HG02981 (cell line): ENCODE data around the gene PLS3.

Source experiments
- ATAC-seq: cut with Tn5 transposase; IDR thresholded peaks from one replicate; pipeline ENCODE4 v1.9.1; 2021; ENCODE audit warnings: mild to moderate bottlenecking, moderate library complexity; ENCODE audit not compliant: unreplicated experiment

Gene PLS3

DNA sequence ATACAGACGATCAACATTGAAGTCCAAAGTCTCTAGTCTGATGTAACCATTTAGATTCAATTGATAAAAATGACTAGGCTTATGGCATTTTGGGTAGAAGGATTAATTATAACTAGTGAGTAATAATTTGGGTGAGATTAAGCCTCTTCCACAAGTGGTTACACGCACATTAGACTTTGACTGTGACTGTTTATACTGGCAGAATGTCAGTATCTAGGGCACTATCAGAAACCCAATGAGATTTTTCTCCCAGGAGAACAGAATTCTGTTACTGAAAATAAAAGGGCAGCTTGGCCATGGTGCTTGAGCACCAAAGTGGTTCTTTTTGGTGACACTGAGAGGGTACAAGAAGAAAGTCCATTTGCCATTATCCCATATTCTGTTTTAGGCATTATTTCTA is 3.3 kb downstream of the PLS3 start:
- no peak for ATAC-seq

DNA sequence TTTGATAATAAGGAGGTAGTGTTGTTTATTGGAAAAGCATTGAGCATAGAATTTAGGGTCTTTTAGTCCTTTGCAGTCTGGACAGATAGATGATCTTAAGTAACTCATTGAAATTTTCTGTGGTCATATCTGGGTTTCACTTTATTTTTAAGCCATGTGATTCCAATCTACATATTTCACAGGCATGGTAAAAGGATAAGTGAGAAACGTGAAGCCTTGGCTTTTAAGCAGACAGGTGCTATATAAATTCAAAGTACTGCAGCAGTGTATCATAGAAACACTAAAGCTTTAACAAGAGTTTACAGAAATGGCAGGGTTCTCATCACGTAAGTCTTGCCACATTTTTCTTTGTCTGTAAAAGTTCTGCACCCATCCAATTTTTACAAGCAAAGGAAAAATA is 4.9 kb downstream of the PLS3 start:
- no peak for ATAC-seq

DNA sequence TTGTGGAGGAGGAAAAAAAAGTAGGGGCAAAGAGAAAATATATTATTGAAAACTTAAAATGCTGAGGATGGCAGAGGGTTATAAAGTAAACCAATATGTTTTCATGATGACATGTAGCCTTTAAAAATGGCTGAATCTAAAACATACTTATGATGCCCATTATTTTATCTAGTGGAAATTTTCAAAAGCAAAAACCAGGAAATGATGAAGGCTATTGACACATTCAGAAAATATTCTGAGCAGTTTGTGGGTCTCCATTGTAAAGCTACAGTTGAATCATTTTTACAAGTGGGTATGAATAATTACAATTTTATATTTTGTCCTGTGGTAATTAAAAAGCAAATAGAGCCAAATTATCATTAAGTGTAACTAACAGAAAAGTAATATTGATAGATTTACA is 10.7 kb downstream of the PLS3 start:
- no peak for ATAC-seq

DNA sequence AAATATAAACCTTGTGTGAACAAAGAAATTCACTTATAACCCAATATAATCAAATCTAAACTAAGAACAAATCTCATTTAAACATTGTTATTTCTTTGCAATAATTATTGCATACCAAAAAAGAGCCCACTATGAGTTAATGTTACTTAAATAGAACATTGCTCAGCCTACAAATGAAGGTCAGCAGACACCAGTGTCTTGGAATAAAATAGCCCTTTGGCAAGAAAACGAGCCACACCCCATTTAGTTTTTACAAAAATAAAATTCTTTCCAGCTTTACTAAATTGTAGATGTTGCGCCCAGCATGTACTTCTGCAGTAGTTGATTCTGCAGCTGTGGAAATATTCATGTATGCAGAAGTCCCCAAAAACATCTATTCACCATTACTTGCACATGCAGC is 12.2 kb downstream of the PLS3 start:
- ATAC-seq, result no peak

DNA sequence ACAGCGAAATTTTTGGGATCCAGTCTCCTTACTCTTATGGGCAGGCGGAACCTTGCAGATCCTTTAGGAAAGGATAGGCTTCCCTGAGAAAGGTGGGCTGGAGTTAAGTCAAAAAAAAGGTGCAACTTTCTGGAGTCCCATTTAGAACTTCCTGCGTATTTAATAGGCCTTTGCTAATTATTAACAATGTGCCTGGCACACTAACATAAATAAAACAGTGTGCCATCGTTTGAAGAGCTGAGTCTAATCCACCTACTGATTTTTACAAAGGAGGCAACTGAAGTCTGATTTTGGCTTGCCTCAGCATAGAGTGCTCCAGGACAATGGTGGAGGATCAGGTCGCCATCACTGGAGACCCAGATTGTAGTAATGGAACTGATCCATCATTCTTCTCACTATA is 15.7 kb downstream of the PLS3 start:
- ATAC-seq, result no peak

DNA sequence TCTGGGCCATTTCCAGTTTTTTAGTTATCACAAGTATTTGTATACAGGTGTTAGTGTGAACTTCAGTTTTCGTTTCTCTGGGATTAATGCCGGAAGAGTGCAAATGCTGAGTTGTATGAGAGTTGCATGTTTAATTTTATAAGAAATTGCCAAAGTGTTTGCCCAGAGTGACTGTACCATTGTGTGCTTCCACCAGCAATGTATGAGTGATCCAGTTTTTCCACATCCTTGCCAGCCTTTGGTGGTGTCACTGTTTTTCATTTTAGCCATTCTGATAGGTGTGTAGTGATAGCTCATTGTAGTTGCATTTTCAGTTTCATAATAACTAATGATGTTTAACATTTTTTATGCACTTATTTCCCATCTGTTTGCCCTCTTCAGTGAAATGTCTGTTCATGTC is 18.4 kb downstream of the PLS3 start:
- ATAC-seq, result no peak

DNA sequence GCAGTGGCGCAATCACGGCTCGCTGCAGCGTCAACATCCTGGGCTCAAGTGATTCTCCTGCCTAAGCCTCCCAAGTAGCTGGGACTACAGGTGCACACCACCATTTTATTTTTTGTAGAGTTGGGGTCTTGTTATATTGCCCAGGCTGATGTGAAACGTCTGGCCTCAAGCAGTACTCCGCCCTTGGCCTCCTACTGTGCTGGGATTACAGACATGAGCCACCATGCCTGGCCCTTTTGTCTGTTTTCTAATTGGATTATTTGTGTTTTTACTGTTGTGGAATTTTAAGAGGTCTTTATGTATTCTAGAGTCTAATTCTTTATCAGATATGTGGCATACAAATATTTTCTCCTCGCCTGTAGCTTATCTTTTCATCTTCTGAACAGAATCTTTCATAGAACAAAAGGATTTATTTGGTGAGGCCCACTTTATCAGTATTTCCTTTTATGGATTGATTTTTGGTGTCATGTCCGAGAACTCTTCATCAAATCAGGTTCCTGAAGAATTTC is 18.9 kb downstream of the PLS3 start:
- no peak for ATAC-seq

DNA sequence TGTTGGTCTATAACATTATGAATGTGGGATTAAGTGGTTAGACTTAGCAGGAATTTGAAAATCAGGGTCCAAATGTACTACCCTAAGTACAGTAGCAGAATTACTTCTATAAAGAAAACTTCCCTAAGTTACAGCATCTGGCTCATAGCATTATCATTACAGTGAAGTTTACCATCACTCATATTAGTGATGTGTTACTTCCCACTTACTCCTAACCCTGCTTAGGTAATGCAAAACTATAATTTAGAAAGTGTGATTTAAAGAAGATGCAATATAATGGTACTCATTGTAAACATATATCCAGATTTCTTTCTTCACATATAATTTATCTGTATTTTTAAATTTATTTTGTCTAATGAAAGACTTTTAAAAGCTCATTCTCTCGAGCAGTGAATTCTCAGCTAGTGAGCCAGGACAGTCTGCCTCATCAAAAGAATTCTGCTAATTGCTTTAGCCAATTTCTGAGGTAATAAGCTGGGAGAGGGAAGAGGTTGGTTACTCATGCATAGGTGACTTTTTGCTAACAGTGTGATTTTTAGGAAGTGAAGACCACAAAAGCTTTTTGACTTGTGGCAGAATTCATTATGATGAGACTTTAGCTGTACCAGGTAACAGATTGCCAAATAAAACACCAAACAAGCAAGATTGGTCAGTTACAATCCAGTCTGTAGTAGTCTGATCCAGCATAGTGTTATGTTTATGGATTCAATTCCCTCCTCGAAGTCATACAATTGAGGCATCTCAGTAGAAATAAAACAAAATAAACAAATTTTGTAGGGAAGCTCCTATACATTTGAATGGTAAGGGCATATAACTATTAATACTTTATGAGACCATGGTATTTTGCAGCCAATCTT is 21.0 kb downstream of the PLS3 start:
- no peak for ATAC-seq

DNA sequence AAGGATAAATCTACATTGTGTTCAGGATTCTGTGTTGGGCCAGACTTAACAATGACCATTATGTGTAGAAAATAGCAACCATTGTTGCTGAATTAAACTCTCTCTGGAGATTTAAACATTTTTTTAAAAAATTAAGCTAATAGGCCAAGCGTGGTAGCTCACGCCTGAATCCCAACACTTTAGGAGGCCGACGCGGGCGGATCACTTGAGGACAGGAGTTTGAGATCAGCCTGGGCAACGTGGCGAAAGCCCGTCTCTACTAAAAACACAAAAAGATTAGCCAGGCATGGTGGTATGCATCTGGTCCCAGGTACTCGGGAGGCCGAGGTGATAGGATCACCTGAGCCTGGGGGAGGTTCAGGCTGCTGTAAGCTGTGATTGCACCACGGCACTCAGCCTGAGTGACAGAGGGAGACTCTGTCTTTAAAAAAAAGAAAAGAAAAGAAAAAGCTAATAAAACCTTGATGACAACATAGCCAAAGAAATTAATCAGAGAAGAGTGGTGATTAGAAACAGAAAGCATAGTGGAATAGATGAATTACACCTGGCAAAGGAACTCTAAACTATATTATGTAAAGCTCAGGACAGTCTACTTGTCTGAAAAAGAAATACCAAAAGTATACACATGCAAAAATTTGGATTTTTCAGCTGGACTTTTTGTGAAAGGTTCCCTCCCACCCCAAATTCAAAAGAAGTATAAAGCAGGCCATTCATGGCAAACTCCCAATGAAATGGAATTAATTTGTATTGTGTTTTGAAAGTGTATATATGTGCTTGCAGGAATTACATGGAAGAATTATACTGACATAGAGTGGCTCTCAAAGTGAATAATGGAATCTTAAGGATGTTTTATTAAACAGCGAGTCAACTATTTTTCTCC is 21.9 kb downstream of the PLS3 start:
- no peak for ATAC-seq

DNA sequence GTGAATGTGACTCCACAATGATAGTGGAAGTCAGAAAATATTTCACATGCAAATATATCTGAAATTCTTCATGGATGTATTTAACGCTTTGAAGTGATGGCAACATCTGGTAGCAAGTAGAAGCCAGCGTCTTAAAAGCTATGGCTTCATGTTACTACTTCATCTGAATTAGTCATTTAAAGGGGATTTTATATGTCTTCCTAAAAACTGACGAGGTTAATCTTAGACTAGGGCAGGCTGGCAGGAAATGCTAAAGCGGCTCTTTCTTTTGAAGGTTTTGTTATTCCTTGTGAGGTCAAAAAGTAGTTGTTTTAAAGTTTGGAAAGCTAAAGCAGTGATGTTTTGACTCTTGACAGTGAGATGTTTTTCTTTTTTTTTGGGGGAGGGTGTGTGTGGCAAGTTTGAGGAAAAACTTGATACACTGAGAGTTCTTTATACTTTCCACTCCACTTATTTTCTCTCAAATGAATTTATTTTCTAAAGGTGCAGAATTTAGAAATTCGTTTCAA is 22.6 kb downstream of the PLS3 start:
- no peak for ATAC-seq

DNA sequence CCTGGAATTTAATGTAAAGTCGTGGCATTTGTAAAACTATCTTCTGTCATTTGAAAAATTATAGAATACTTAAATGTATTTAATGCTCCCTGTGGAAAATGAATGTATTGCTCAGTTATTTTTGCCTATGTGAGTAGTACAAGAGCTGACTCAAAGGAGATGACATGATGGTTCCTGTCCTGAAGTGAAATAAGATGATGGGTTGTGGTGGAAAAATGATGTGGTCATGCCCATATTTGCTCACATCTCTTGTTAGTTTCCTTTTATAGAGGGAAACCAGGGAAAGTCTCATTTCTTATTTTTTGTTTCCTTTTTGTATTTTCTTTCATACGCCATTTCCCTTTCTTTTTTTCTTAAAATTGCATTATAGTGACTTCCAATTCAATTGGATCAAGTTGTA is 23.7 kb downstream of the PLS3 start:
- ATAC-seq, result no peak

DNA sequence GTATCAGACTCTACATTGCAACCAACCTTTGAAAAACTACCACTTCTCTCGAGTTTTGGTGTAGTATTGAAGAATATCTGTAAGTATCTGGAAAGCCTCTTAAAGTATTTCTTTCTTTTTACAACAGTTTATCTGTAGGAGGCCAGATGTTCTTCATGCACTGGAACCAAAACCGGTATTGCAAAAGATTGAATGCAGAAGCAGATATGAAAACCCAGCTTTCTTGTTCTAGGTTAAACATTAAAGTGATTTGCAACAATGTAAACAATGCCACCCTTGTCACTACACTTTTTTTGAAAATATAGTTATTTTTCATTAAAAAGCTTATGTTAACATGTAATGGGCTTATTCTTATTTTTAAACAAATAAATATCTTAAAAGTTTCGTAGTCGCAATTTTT is 27.2 kb downstream of the PLS3 start:
- no peak for ATAC-seq

DNA sequence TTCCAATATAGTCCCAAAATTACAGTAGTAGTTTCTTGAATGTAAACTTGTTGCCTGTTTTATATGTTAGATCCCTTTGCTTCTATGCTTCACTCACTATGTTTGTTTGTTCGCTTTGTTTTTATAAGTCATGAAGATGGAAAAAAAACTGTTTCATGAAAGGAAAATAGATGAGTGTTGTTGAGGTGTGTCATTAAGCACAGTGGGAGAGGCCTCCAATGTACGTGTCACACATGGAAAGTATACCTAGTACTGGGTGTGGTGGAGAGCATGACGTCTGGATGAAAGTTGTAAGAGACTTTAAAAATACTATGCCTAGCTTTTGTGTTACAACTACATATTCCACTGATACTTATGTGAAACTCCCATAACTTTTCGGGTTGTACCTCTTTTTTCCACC is 28.4 kb downstream of the PLS3 start:
- no peak for ATAC-seq

DNA sequence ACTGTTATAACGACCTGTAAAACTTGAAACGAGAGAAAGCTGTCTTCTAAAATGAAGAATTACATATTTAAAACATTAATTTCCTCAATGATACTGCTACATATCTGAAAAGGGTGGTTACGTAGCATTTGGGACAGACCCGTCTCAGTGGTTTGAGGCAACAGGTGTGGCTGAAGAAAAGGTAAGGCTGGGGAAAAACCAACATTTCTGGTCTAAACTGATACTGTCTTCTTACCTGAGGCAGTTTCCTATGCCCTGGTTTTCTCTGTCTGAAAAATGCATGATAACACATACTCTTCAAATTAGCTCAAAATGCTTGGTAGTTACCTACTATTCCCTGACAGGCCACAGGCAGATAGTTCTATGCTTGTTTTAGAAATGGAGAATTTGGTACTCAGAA is 30.4 kb downstream of the PLS3 start:
- ATAC-seq, result no peak

DNA sequence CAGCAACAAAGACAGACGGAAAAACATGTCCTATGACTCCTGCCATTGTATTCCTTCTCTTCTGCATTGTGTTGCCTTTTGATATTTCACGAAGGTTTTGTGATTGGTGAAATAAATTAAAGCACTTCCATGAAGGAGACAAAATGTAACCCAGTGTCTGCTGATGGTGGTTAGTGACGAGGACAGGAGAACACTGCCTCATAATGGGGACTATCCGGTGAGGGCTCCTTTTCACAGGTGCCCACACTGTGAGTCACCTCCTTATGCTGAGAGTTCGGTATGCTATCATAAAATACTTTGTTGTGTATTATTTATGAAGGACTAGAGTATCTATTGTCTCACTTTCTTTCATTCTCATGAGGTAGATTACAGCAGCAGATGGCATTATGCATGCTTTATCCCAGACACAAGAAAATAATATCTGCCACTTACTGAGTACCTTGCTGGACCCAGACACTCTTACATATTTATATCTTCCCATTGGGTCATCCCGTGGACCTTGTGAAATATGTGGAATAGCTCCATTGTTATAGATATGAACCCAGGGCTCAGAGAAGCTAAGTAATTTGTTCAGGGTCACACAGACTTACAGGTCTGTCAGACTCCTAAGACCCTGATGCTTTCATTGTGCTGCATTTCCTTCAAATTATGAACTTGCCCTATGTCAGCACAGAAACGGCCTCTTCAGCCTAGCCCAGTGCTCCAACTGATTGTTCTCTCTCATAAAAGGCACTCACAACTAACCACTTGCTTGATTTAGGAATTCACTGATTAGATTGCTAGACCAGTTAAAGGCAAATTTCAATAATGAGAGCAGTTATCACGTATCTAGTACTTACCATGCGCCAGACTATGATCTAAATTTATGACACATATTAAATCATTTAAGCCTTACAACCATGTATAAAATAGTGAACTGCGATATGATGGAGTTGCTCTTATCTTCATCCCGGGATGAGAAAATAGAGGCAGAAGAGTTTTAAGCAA is 31.2 kb downstream of the PLS3 start:
- ATAC-seq, result no peak

DNA sequence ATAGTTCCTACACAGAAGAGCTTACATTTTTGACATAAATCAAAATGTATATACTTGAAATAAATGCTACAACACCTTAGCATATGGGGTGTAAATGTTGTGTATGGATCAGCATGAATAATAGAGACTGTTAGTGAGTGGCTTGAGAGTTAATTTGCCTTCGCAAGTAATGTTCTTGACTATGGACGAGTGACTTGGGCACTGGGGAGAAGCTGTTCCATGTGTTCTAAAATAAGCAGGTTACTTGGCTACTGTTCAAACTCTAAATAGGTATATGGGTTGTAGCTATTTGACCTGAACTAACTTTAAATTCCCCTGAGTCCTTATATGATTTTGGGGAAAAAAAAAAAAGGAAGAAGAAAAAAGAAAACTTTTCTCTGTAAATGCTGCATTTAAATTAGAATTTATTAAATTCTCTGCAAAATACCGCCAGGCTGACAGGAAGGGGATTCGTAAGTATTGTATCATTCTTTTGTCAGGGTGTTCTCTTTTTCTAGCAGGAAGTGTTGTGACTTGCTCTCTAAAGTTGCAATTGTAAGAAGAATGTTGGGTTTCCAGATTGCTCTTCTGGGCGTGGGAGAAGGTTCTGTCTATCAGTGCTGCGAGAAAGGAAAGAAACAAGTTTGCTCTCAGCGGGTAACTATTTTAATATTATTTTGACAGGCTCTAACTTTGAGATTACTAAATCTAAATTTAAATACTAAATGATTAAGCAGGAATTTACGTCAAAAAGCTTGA is 32.2 kb downstream of the PLS3 start:
- ATAC-seq, result no peak

DNA sequence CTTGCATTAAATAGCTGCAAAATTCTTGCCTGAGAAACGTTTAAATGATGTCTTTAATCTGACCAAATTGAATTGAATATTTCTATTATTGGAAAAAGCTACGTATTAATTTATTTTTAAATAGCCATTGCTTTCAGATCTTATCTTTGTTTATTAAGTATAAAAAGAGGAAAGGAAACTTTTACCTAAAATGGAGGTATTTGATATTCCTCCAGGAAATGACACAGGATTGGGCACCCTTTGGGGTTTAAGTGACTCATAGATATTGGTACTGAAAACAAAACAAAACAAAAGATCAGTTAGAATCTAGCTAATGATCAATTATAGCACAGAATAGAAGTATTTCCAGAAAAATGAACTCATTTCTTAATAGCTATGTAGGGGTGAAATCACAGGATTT is 34.1 kb downstream of the PLS3 start:
- ATAC-seq, result no peak

DNA sequence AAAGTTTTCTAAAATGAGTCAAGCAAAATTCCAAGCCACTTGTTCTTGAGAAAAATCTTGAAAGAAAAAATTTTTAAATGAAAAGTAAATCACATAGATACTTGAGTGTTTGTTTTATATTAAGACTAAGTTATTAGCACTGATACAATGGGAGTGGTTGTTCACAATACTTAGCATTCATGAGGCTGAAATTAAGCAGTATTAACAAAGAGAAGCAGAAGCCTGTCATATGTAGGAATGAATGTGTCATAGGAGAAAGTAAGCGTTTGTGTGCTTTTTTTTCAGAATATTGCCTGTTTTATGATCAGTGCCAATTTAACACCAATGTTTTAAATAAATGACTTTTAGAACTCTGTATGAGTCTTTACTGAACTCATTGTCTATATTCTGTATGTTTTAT is 37.6 kb downstream of the PLS3 start:
- ATAC-seq, result no peak

DNA sequence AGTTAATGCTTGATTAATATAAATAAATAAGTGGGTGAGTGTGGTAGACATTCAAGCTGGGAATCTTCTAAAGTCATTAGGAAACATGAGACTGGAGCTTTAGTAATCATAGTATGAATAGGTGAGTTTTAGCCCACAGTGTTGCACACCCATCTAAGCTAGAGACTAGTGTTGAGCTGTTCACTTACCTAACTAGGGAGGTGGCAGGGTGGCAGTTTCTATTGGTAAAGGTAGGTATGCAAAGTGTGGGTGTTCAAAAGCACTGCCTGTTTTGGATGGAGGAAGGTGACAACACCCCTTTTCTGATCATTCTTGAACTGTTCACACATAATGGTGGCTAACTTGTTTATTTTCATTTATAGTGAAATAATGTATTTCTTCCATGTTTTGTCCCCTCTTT is 41.3 kb downstream of the PLS3 start:
- no peak for ATAC-seq
